Testis (tissue), 3 donors: ENCODE measurements around the gene ALPI. TPM values are rescaled to one million over a fixed set of nuclear protein-coding genes. Genes with fewer than 3 reads are reported as not detected.

Experiments used
- DNase-seq: peaks from one replicate; pipeline ENCODE4 v3.0.0-alpha.2; 2019
- H3K27ac ChIP-seq, 2 donors: fragments of 200-600 bp; sonication (generic); one replicate each; pipeline ENCODE4 v1.5.1; 2019
- H3K27me3 ChIP-seq: fragments of 200-600 bp; sonication (generic); one replicate; pipeline ENCODE4 v1.5.1; 2019
- H3K36me3 ChIP-seq: fragments of 200-600 bp; sonication (generic); one replicate; pipeline ENCODE4 v1.5.1; 2017; ENCODE audit warnings: low read depth; ENCODE audit errors: missing control alignments
- H3K4me1 ChIP-seq: fragments of 200-600 bp; sonication (generic); one replicate; pipeline ENCODE4 v1.5.1; 2019
- H3K4me3 ChIP-seq, 2 donors: fragments of 200-600 bp; sonication (generic); one replicate each; pipeline ENCODE4 v1.5.1; 2017 to 2019
- H3K9me3 ChIP-seq: fragments of 200-600 bp; sonication (generic); one replicate; pipeline ENCODE4 v1.5.1; 2017
- POLR2A ChIP-seq: fragments of 450-650 bp; IDR thresholded peaks from one replicate; pipeline ENCODE4 v1.6.1; 2017; ENCODE audit warnings: antibody characterized with exemption, mild to moderate bottlenecking, moderate library complexity
- WGBS, 2 donors: methylation state at CpG; one replicate each; pipeline ENCODE4 v1.1.5; 2018; 5-methylcytosine and 5-hydroxymethylcytosine counted together
- intact Hi-C: fragments of 100-400 bp; cut with DNase I; formaldehyde crosslinking; loops from one replicate; pipeline ENCODE4 v1.15.1; 2023; ENCODE audit warnings: low total_unique reads
- polyA plus RNA-seq: library from polyadenylated mRNA; stranded (reverse); fragments of 350-450 nt; fragmentation: Illumina TruSeq; extraction: RNeasy Lipid Tissue Mini Kit (QIAGEN cat#74804); gene quantifications from one replicate; pipeline ENCODE4 v1.2.3, GENCODE V29; 2014; ENCODE audit warnings: low read depth, low replicate concordance; ENCODE audit not compliant: insufficient read depth
- total RNA-seq, 2 donors: library from RNA; depleted of rRNA; stranded (reverse); fragments of >200 nt; gene quantifications; one replicate each; pipeline ENCODE4 v1.2.3, GENCODE V29; 2016
- TF ChIP-seq, protein P1 (sequence below), 3 experiments: fragments of 450-650 bp in 2 of 3; fragments of 200-600 bp in 1 of 3; sonication (generic) in 1 of 3; IDR thresholded peaks; one replicate each; pipeline ENCODE4 v1.5.1; 2016 to 2019; ENCODE audit warnings: antibody characterized with exemption in 3 of 3, mild to moderate bottlenecking in 2 of 3, moderate library complexity in 1 of 3

The ALPI gene
- total and polyA plus RNA-seq, 3 donors from 2014 or later: 0.16 to 0.43 TPM; not detected in 1

GRCh38 chr2:232477751-232478510, 22.0 kb downstream of the ALPI start:
- Histone ChIP-seq H3K27ac (no peak overlapping the region), H3K4me3 (no peak overlapping the region), H3K4me1 (no peaks in the 10 kb centered on the region), H3K9me3 (no peaks in the 10 kb centered on the region), H3K27me3 (no peaks in the 10 kb centered on the region), H3K36me3 (no peaks in the 10 kb centered on the region)
- intact Hi-C loops: no loop called here
- DNase-seq: no peak
- 95 to 100% methylated on average over 1 to 13 of the region's 13 CpGs for WGBS, 2 donors
- TF ChIP-seq POLR2A: no peak
- TF ChIP-seq, protein P1, sequence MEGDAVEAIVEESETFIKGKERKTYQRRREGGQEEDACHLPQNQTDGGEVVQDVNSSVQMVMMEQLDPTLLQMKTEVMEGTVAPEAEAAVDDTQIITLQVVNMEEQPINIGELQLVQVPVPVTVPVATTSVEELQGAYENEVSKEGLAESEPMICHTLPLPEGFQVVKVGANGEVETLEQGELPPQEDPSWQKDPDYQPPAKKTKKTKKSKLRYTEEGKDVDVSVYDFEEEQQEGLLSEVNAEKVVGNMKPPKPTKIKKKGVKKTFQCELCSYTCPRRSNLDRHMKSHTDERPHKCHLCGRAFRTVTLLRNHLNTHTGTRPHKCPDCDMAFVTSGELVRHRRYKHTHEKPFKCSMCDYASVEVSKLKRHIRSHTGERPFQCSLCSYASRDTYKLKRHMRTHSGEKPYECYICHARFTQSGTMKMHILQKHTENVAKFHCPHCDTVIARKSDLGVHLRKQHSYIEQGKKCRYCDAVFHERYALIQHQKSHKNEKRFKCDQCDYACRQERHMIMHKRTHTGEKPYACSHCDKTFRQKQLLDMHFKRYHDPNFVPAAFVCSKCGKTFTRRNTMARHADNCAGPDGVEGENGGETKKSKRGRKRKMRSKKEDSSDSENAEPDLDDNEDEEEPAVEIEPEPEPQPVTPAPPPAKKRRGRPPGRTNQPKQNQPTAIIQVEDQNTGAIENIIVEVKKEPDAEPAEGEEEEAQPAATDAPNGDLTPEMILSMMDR (IDR thresholded peaks at IDR 0.05): no peak

DNA sequence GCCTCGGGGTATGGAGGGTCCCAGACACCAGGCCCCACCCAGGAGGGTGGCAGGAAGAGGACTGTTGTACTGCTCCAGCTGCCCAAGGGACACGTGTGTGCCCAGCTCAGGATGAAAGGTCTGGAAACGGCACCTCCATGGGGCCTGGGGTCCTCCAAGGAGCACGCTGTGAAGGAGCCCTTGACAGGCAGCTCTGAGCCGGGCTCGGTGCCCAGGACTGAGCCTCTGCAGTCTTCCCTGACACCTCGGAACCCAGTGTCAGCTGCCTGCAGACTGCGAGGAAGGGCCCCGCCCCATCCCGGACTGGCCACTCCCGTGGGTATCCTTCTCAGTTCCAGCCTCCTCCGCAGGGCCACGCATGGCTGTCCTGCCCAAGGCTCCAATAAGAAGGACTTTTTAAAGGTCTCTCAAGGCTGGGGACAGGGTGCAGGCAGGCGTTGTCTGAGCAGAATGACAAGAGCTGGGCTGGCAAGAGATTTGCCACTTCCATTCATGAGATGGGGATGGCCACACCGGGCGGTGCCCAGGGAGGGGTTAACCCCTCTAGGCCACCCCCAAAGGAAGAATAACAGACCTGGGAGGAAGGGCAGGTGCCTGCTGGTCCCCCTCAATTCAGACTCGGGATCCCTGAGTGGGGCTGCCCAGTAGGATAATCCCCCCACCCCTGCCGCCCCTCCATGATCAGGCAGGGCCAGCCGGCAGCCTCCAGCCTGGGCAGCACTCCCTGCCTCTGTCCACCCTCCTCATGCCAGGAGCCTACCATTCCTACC, 22.8 kb downstream of the ALPI start:
- no peaks in the 10 kb centered on the region for H3K27me3 ChIP-seq
- intact Hi-C loops: no loop called here
- no peak overlapping the region for H3K4me3 ChIP-seq
- H3K4me1 ChIP-seq: no peaks in the 10 kb centered on the region
- no peaks in the 10 kb centered on the region for H3K36me3 ChIP-seq
- DNase-seq: no peak
- WGBS, 2 donors: 81 to 82% methylated on average over 11 to 19 of the region's 19 CpGs
- TF ChIP-seq, protein P1 (IDR thresholded peaks at IDR 0.05): no peak
- TF ChIP-seq POLR2A: no peak
- H3K27ac ChIP-seq: no peak overlapping the region
- no peaks in the 10 kb centered on the region for H3K9me3 ChIP-seq

GRCh38 chr2:232479341-232480200, 23.6 kb downstream of the ALPI start:
- Histone ChIP-seq H3K9me3 (no peaks in the 10 kb centered on the region), H3K27me3 (no peaks in the 10 kb centered on the region), H3K36me3 (no peaks in the 10 kb centered on the region), H3K27ac (no peak overlapping the region), H3K4me3 (no peak overlapping the region), H3K4me1 (no peaks in the 10 kb centered on the region)
- intact Hi-C loops: no loop called here
- 80 to 98% methylated on average over 8 to 21 of the region's 21 CpGs for WGBS, 2 donors
- no peak for DNase-seq
- TF ChIP-seq, protein P1 (IDR thresholded peaks at IDR 0.05): no peak
- no peak for TF ChIP-seq POLR2A

DNA sequence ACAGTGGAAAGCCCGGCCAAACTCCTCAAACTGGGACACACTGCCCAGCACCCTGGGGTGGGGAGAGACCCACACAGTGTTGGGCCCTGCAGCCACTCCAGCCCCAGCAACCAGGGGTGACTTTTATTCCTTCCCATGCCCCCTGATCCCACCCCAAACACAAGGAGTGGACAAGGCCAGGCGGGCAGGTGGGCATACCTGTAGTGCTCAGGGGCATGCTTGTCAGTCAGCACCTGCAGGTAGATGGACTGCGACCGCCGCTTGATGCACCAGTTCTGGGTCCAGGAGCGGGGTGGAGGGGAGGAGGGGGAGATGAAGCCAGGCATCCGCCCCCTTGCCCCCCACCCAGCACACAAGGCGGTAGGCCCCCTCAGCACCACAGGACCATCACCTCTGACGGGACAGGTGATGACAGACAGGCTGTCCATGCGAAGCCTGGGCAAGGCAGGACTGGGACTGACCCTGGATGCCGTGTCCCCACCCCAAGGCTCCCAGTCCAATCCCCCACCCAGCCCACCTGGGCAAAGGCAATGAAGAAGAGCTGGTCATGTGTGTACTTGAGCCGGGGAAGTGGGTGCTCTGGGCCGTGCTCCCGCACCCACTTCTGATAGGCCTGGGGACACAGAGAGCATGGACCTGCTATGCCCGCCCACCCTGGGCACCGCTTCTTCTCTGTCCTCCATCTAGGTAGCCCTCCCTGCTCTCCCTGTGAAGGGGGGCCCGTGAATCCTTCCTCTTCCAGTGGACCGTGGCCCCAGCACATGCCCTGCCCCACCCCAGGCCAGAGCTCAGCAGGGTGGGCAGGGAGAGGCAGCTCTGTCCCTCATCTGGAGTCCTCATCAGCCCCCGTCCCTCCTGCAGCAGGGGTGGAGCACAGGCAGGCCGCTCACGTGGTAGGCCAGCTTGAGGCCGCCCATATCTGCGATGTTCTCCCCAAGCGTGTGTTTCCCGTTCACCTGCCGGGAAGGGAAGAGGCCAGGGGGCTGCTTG, 24.5 kb downstream of the ALPI start:
- WGBS, 2 donors: 77 to 92% methylated on average over 11 to 22 of the region's 26 CpGs
- intact Hi-C loops: no loop called here
- no peaks in the 10 kb centered on the region for H3K9me3 ChIP-seq
- DNase-seq: no peak
- TF ChIP-seq, protein P1 (IDR thresholded peaks at IDR 0.05): no peak
- no peak for TF ChIP-seq POLR2A
- no peaks in the 10 kb centered on the region for H3K27me3 ChIP-seq
- H3K36me3 ChIP-seq: no peaks in the 10 kb centered on the region
- no peak overlapping the region for H3K4me3 ChIP-seq
- no peaks in the 10 kb centered on the region for H3K4me1 ChIP-seq
- no peak overlapping the region for H3K27ac ChIP-seq
